ENCODE results near the gene SERHL2. TPM values are rescaled to one million over a fixed set of nuclear protein-coding genes. Genes with fewer than 3 reads are reported as not detected.
"Not testable (repeated sequence)": the region's sequence is repeated elsewhere in the genome, so short reads cannot be mapped to it uniquely, and the experiment has no call there.

SERHL2 gene, protein sequence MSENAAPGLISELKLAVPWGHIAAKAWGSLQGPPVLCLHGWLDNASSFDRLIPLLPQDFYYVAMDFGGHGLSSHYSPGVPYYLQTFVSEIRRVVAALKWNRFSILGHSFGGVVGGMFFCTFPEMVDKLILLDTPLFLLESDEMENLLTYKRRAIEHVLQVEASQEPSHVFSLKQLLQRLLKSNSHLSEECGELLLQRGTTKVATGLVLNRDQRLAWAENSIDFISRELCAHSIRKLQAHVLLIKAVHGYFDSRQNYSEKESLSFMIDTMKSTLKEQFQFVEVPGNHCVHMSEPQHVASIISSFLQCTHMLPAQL
- total RNA-seq (2.4 TPM), polyA plus RNA-seq (ENCODE audit: insufficient read depth in 1 of 8, insufficient read length in 8 of 8, low replicate concordance in 1 of 8) (1 to 10 TPM; 2.0 to 4.4 (median 3.0) TPM)
- long read RNA-seq, donor 1, partial matches to known transcripts = 0 of 5 reads
- long read RNA-seq, donor 1, other reads (novel, unspliced or antisense) = 5 of 5 reads
- long read RNA-seq, donor 2 = 0 reads
- long read RNA-seq, donor 3 = 0 reads
- long read RNA-seq, donor 4, partial matches to known transcripts = 11 of 11 reads
- long read RNA-seq, donor 4, other reads (novel, unspliced or antisense) = 0 of 11 reads
- long read RNA-seq, donor 5 = 0 reads
- long read RNA-seq, donor 6 = 0 reads
- long read RNA-seq, donor 7 = 0 reads
- long read RNA-seq, donor 8 = 0 reads
- long read RNA-seq, donor 9 = 0 reads
- long read RNA-seq, donor 10 = 0 reads
- long read RNA-seq, donor 11 = 0 reads

DNA sequence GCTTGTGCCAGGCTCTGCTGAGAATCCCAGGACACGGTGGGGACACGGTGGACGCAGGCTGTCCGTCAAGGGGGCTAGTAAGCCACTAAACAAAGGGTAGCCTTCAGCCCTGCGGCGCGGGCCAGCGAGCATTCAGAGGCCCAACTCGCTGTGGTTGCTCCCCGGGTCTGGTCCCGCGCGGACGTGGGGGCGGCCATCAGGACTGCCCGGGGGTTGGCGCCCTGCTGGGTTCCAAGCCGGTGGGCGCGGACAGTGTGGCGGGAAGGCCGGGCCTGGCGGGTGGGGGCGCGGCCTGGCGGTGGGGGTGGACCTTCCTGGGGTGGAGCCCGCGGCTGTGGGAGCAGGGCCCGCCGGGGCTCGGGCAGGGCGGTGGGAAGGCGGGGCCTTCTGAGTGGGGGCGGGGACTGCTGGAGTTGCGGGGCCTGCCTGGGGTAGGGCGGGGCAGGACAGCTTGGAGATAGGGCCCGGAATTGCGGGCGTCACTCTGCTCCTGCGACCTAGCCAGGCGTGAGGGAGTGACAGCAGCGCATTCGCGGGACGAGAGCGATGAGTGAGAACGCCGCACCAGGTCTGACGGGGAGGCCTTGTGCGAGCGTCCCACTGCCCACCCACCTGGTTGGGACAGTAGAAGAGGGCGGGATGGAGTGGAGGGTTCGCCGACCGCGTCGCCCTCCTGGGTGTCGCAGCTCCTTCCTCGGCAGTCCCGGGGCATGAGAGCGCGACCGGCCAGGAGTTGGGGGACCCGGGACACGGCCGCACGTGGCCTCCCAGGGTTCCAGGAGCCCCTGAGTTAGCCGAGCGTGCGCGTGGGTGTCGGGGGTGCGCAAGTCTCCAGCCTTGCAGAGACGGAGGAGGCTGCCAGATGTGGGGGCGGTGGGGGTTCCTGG, at the start of gene SERHL2:
Gene SERHL2, plus strand, starts transcription at position 482 of the 887 bp plus-strand sequence. Its CDS starts 65 bp downstream, at position 547.
- peaks cover 14% of the 10 kb centered on the region for H3K27me3 ChIP-seq (ENCODE audit: control insufficient read depth, insufficient read depth, low read length)
- no peak within 1 kb of the TSS for H3K27ac ChIP-seq (ENCODE audit: low read length)
- peak; percentile 94 for DNase-seq
- H3K4me3 ChIP-seq (ENCODE audit: low read length) = peak within 1 kb of the TSS; percentile 53
- H3K4me1 ChIP-seq (ENCODE audit: control insufficient read depth, insufficient read depth, low read length) = peaks cover 8% of the 10 kb centered on the region
- no peaks in the 10 kb centered on the region for H3K9me3 ChIP-seq (replicated peaks; ENCODE audit: control insufficient read depth, low read depth, low read length)
- no peaks in the 10 kb centered on the region for H3K36me3 ChIP-seq (ENCODE audit: control insufficient read depth, insufficient read depth, low read length)
- WGBS (ENCODE audit: insufficient coverage) = 1% methylated on average over 60 of the region's 75 CpGs

DNA sequence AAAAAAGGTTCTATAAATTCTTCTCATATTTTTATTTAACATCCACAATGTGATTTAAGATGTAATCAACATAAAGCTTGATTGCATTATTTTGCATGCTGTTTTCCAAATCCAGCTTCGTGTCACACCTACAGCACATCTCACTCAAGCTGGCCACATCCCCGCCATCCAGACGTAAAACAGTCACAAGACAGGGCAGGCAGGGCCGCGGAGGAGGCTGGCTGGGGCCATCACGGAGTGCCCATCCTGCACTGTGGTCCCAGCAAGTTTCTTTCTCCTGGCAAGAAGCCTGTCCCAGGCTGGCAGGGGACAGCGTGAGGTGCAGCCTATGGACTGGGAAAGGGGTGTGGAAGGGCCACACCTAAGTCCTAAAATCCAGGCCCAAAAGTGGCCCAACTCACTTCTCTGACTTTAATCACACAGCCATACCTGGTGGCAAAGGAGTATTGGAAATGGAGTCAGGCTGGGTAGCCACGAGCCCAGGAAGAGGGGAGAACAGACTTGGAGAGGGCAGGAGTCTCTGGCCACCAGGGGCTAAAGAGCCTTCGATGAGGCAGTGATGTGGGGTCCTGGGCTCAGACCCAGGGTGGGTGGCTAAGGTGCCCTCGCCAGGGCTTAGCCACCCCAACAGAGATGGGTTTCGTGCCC, 45.3 kb upstream of the SERHL2 start:
- H3K27ac ChIP-seq (ENCODE audit: low read length); H3K9me3 ChIP-seq (replicated peaks; ENCODE audit: control insufficient read depth, low read depth, low read length); H3K4me3 ChIP-seq (ENCODE audit: low read length); H3K4me1 ChIP-seq (ENCODE audit: control insufficient read depth, insufficient read depth, low read length); DNase-seq; H3K27me3 ChIP-seq (ENCODE audit: control insufficient read depth, insufficient read depth, low read length): not testable (repeated sequence)
- peaks cover 12% of the 10 kb centered on the region for H3K36me3 ChIP-seq (ENCODE audit: control insufficient read depth, insufficient read depth, low read length)
- WGBS (ENCODE audit: insufficient coverage) = 69% methylated on average over 3 of the region's 11 CpGs

DNA sequence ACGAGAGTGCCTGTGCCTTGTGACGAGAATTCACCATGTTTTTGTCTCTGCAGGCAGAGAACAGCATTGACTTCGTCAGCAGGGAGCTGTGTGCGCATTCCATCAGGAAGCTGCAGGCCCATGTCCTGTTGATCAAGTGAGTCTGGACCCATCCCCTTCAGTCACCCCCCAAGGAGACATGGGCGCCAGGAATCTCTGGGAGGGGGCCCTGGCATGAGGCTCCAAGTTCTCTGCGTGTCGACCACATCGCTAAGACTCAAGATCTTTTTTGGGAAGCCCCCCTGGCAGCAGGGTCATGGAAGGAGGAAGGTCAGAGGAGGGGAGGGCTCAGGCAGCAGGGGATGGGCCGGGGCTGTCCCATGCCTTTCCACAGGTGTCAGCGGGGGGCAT, 44.8 kb upstream of the SERHL2 start:
- not testable (repeated sequence) for H3K4me1 ChIP-seq (ENCODE audit: control insufficient read depth, insufficient read depth, low read length); H3K9me3 ChIP-seq (replicated peaks; ENCODE audit: control insufficient read depth, low read depth, low read length); H3K4me3 ChIP-seq (ENCODE audit: low read length); H3K27me3 ChIP-seq (ENCODE audit: control insufficient read depth, insufficient read depth, low read length); H3K27ac ChIP-seq (ENCODE audit: low read length); DNase-seq
- 58% methylated on average over 7 of the region's 10 CpGs for WGBS (ENCODE audit: insufficient coverage)
- peaks cover 14% of the 10 kb centered on the region for H3K36me3 ChIP-seq (ENCODE audit: control insufficient read depth, insufficient read depth, low read length)

DNA sequence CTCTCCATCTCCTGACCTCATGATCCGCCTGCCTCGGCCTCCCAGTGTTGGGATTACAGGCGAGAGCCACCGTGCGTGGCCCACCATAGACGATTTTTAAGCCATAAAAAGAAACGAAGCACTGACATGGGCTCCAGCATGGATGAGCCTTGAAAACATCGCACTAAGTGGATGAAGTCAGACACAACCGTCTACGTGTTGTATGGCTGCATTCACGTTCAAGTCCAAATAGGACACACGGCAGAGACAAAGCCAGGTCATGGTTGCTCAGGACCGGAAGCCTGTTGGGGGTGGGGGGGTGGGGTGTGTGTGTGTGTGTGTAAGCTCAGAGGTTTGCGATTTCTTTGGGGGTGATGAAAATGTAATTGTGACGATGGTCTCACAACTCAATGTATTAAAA, 44.2 kb upstream of the SERHL2 start:
- Histone ChIP-seq H3K36me3 (ENCODE audit: control insufficient read depth, insufficient read depth, low read length) (peaks cover 17% of the 10 kb centered on the region), H3K27ac (ENCODE audit: low read length) (no peak overlapping the region), H3K27me3 (ENCODE audit: control insufficient read depth, insufficient read depth, low read length) (no peaks in the 10 kb centered on the region), H3K4me3 (ENCODE audit: low read length) (no peak overlapping the region), H3K4me1 (ENCODE audit: control insufficient read depth, insufficient read depth, low read length) (peaks cover 4% of the 10 kb centered on the region), H3K9me3 (replicated peaks; ENCODE audit: control insufficient read depth, low read depth, low read length) (no peaks in the 10 kb centered on the region)
- 83% methylated on average over 13 of the region's 15 CpGs for WGBS (ENCODE audit: insufficient coverage)
- no peak for DNase-seq

DNA sequence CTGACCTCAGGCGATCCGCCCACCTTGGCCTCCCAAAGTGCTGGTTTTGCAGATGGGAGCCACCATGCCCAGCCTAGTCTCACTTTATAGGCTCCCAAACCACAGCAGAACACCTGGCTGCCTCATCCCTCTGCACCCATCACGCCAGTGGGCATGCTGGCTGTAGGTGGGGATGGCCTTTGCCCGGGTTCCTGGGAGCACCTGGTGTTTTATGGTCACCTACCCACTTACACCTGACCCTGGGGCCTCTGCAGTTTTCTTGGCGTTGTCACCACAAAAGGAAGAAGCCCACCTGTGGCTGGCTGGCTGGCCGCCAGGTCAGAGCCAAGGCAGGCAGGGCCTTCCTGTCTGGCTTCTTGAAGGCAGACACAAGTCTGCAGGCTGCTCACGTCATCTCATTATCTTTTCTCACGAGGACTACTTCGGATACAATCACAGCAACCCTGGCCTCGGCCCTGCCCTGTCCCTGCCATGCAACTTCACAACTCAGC, 42.3 kb upstream of the SERHL2 start:
- Histone ChIP-seq H3K27ac (ENCODE audit: low read length) (no peak overlapping the region), H3K9me3 (replicated peaks; ENCODE audit: control insufficient read depth, low read depth, low read length) (no peaks in the 10 kb centered on the region), H3K27me3 (ENCODE audit: control insufficient read depth, insufficient read depth, low read length) (no peaks in the 10 kb centered on the region), H3K4me3 (ENCODE audit: low read length) (no peak overlapping the region), H3K4me1 (ENCODE audit: control insufficient read depth, insufficient read depth, low read length) (peaks cover 4% of the 10 kb centered on the region), H3K36me3 (ENCODE audit: control insufficient read depth, insufficient read depth, low read length) (peaks cover 27% of the 10 kb centered on the region)
- peak; percentile 33 for DNase-seq
- WGBS (ENCODE audit: insufficient coverage) = 70% methylated on average over 10 of the region's 10 CpGs

DNA sequence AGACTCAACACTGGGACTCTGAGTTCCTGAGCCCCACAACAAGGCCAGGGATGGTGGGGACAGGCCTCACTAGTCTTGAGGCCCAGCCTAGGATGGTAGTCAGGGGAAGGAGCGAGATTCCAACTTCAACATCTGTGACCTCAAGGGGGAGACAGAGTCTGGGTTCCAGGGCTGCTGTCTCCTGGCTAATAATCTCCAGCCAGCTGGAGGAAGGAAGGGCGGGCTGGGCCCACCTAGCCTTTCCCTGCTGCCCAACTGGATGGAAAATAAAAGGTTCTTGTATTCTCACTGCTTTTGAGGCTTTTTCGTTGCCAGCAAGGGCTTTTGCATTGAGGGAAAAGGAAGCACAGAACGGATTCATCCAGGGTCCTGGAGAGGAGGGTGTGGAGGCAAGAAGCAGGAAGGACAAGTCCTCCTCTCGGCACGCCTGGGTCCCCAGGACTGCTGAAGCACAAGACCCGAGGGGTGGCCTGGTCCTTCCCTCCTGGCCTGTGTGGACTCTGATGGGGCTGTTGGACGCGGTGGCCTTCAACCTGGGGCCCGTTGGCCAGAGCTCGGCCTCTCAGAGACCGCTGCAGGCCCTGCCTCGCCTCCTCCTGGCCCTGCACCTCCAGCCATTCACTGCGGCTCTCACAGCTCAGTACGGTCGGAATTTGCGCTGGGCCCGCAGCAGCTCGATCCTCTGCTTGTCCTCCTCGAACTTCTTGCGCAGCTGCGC, 41.3 kb upstream of the SERHL2 start:
- not testable (repeated sequence) for H3K4me1 ChIP-seq (ENCODE audit: control insufficient read depth, insufficient read depth, low read length); H3K4me3 ChIP-seq (ENCODE audit: low read length); H3K9me3 ChIP-seq (replicated peaks; ENCODE audit: control insufficient read depth, low read depth, low read length); H3K27me3 ChIP-seq (ENCODE audit: control insufficient read depth, insufficient read depth, low read length); H3K27ac ChIP-seq (ENCODE audit: low read length)
- peak; percentile 86 for DNase-seq
- peaks cover 29% of the 10 kb centered on the region for H3K36me3 ChIP-seq (ENCODE audit: control insufficient read depth, insufficient read depth, low read length)
- 54% methylated on average over 15 of the region's 22 CpGs for WGBS (ENCODE audit: insufficient coverage)

DNA sequence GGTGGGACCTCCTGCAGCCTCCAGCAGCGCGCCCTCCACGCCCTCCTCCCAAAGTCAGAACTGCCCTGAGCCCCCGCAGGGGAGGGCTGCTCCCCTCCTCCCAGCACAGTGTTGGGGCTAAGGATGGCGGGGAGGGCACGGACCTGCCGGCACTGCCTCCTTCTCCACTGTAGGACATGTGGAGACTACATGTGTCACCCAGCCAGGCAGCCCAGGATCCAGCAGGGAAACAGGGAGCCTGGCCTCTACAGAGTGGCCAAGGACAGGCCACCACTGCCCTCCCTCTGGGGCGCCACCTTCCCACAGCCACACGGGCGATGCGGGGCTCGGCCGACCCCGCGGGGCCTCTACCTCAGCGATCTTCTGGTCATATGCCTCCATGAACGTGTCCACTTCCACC, 39.4 kb upstream of the SERHL2 start:
- H3K36me3 ChIP-seq (ENCODE audit: control insufficient read depth, insufficient read depth, low read length) = peaks cover 33% of the 10 kb centered on the region
- not testable (repeated sequence) for DNase-seq; H3K4me3 ChIP-seq (ENCODE audit: low read length); H3K9me3 ChIP-seq (replicated peaks; ENCODE audit: control insufficient read depth, low read depth, low read length); H3K27ac ChIP-seq (ENCODE audit: low read length); H3K4me1 ChIP-seq (ENCODE audit: control insufficient read depth, insufficient read depth, low read length); H3K27me3 ChIP-seq (ENCODE audit: control insufficient read depth, insufficient read depth, low read length)
- WGBS (ENCODE audit: insufficient coverage) = 81% methylated on average over 7 of the region's 17 CpGs

DNA sequence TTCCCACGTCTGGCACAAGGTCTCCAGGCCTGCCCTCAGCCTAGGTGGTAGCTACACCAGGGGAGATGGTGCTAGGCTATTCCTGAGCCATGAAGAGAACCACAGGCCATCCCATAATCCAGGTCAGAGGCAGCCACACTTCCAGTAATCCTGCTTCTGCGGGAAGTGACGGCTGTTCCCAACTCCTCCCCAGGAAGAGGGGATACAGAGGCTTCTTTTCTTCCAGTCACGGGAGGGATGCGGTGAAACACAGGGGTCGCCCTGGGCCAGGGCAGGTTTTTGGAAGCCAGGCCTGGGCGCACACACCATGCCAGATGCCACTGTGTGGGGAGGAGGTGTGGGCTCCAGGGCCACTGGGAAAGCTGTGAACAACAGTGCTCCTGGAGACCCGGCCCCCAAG, 38.5 kb upstream of the SERHL2 start:
- H3K27me3 ChIP-seq (ENCODE audit: control insufficient read depth, insufficient read depth, low read length); H3K9me3 ChIP-seq (replicated peaks; ENCODE audit: control insufficient read depth, low read depth, low read length); DNase-seq; H3K4me3 ChIP-seq (ENCODE audit: low read length); H3K27ac ChIP-seq (ENCODE audit: low read length): not testable (repeated sequence)
- Histone ChIP-seq H3K36me3 (ENCODE audit: control insufficient read depth, insufficient read depth, low read length) (peaks cover 33% of the 10 kb centered on the region), H3K4me1 (ENCODE audit: control insufficient read depth, insufficient read depth, low read length) (peaks cover 12% of the 10 kb centered on the region)
- 75% methylated on average over 5 of the region's 8 CpGs for WGBS (ENCODE audit: insufficient coverage)

DNA sequence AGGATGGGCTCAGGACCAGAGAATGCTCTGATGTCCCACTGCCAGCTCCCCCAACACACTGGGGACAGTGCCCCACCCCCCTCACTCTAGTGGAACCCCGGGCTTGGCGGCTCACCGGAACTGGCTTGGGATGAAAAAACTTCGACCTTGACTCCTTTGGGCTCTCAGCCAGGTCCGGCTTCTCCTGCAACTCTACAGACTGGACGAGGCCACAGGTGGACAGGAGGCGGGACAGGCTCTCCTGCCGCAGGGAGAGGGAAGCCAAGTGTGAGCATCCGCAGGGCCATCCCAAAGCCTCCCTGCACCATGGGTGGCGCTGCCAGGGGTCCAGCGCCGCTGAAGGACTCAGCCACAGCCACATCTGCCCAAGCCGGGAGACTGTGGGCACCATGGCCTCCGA, 37.9 kb upstream of the SERHL2 start:
- 80% methylated on average over 14 of the region's 14 CpGs for WGBS (ENCODE audit: insufficient coverage)
- H3K9me3 ChIP-seq (replicated peaks; ENCODE audit: control insufficient read depth, low read depth, low read length) = no peaks in the 10 kb centered on the region
- H3K27me3 ChIP-seq (ENCODE audit: control insufficient read depth, insufficient read depth, low read length) = no peaks in the 10 kb centered on the region
- H3K4me3 ChIP-seq (ENCODE audit: low read length) = no peak overlapping the region
- no peak for DNase-seq
- H3K27ac ChIP-seq (ENCODE audit: low read length) = no peak overlapping the region
- peaks cover 12% of the 10 kb centered on the region for H3K4me1 ChIP-seq (ENCODE audit: control insufficient read depth, insufficient read depth, low read length)
- peaks cover 33% of the 10 kb centered on the region for H3K36me3 ChIP-seq (ENCODE audit: control insufficient read depth, insufficient read depth, low read length)
